Spleen (tissue), 11 donors: Measurements from ENCODE around the gene SLC22A23. TPM values are rescaled to one million over a fixed set of nuclear protein-coding genes. Genes with fewer than 3 reads are reported as not detected.

Source experiments
- DNase-seq: peaks from one replicate; pipeline ENCODE4 v3.0.0-alpha.2; 2020
- H3K27ac ChIP-seq, 8 donors: fragments of 200-600 bp; sonication (generic) in 7 of 8; 1 replicate in 4 of 8; 2 replicates in 4 of 8; pipeline versions ENCODE4 v1.5.0 to v1.8.0; 2016 to 2021; ENCODE audit warnings: inconsistent platforms in 4 of 8, mild to moderate bottlenecking in 4 of 8, moderate library complexity in 1 of 8
- H3K27me3 ChIP-seq, 7 donors: fragments of 200-600 bp; sonication (generic) in 6 of 7; replicated peaks in 1 of 7; 1 replicate in 4 of 7; 2 replicates in 3 of 7; pipeline versions ENCODE4 v1.5.0 to v1.8.0; 2016 to 2021; ENCODE audit warnings: inconsistent platforms in 3 of 7, mild to moderate bottlenecking in 1 of 7
- H3K36me3 ChIP-seq, 6 donors: fragments of 200-600 bp; sonication (generic) in 5 of 6; 1 replicate in 4 of 6; 2 replicates in 2 of 6; pipeline versions ENCODE4 v1.5.0 to v1.8.0; 2016 to 2021; ENCODE audit warnings: inconsistent platforms in 2 of 6
- H3K4me1 ChIP-seq, 6 donors: fragments of 200-600 bp; sonication (generic) in 5 of 6; 1 replicate in 3 of 6; 2 replicates in 3 of 6; pipeline versions ENCODE4 v1.5.0 to v1.8.0; 2016 to 2021; ENCODE audit warnings: inconsistent platforms in 3 of 6
- H3K4me3 ChIP-seq, 8 donors: fragments of 200-600 bp; sonication (generic) in 7 of 8; 1 replicate in 4 of 8; 2 replicates in 4 of 8; pipeline versions ENCODE4 v1.5.0 to v1.8.0; 2016 to 2021; ENCODE audit warnings: inconsistent platforms in 4 of 8, mild to moderate bottlenecking in 4 of 8, moderate library complexity in 2 of 8
- H3K9me3 ChIP-seq, 8 donors: fragments of 200-600 bp; sonication (generic) in 7 of 8; 1 replicate in 4 of 8; 2 replicates in 4 of 8; pipeline versions ENCODE4 v1.5.0 to v1.8.0; 2016 to 2021; ENCODE audit warnings: inconsistent platforms in 4 of 8
- CTCF ChIP-seq, 11 experiments: fragments of 200-600 bp in 7 of 11; fragments of 450-650 bp in 4 of 11; sonication (generic) in 4 of 11; IDR thresholded peaks in 8 of 11; conservative IDR thresholded peaks in 3 of 11; 1 replicate in 7 of 11; 2 replicates in 4 of 11; pipeline versions ENCODE4 v1.4.0 to v1.8.0; 2016 to 2021; ENCODE audit warnings: antibody characterized with exemption in 11 of 11, inconsistent platforms in 4 of 11, mild to moderate bottlenecking in 1 of 11
- POLR2A ChIP-seq, 3 donors: fragments of 450-650 bp; IDR thresholded peaks; one replicate each; pipeline ENCODE4 v1.5.1; 2017; ENCODE audit warnings: antibody characterized with exemption in 3 of 3, mild to moderate bottlenecking in 1 of 3
- POLR2AphosphoS5 ChIP-seq, 3 donors: sonication (generic); formaldehyde crosslinking; IDR thresholded peaks; one replicate each; pipeline ENCODE4 v1.5.1; 2017; ENCODE audit warnings: antibody characterized with exemption in 3 of 3
- WGBS, 5 donors: extraction: QIAGEN DNeasy Blood & Tissue Kit in 3 of 5; methylation state at CpG; one replicate each; pipeline versions ENCODE4 v1.1.5 to v1.1.7; 2013 to 2018; 5-methylcytosine and 5-hydroxymethylcytosine counted together
- intact Hi-C: fragments of 100-400 bp; cut with DNase I; formaldehyde crosslinking; loops from one replicate; pipeline ENCODE4 v1.15.0; 2023; ENCODE audit warnings: low total_unique reads
- polyA plus RNA-seq, 3 donors: library from polyadenylated mRNA; stranded (reverse); fragments of 200-250 nt; gene quantifications; one replicate each; pipeline ENCODE4 v1.2.1, GENCODE V29; 2013
- total RNA-seq, 7 donors: library from RNA; depleted of rRNA in 3 of 7; stranded (reverse); fragments of >200 nt in 3 of 7; fragmentation: NEBNext Ultra II Directional in 4 of 7; extraction: Animal tissue kit (Norgen Biotek cat#: 25700) in 4 of 7; gene quantifications; one replicate each; pipeline versions ENCODE4 v1.1.0 to v1.2.1, GENCODE V29; 2016 to 2021
- donor health status: healthy with polysubstance abuse.
- donor health status: DM: no; HTN: no; CAD: no; lungs with moderate emphysema.
- donor health status: DM: no; HTN: no; CAD: no.
- donor health status: Bipolar disorder and iron deficiency.
- donor health status: healthy.
- donor health status: DM: no; HTN: no; CAD: no.
- donor health status: DM: yes; HTN: yes; CAD: no.

Gene SLC22A23
- total and polyA plus RNA-seq, 10 donors: 1.9 to 22.6 (median 18.3) TPM

GRCh38 chr6:3368685-3369084, 88.2 kb downstream of the SLC22A23 start:
- H3K4me3 ChIP-seq: no peak overlapping the region
- H3K4me1 ChIP-seq: peaks cover 0 to 8% (median 2%) of the 10 kb centered on the region in 6 donors
- H3K27ac ChIP-seq: peak overlapping the region in 3 of 8 donors; percentile 23 to 63 (median 59)
- WGBS, 5 donors: 29 to 45% (median 42%) methylated on average over 4 of the region's 4 CpGs
- intact Hi-C loops: no loop called here
- DNase-seq: no peak
- no peaks in the 10 kb centered on the region for H3K9me3 ChIP-seq
- no peak for TF ChIP-seq POLR2A (IDR thresholded peaks at IDR 0.05)
- TF ChIP-seq POLR2AphosphoS5 (IDR thresholded peaks at IDR 0.05): no peak
- TF ChIP-seq CTCF (IDR thresholded peaks at IDR 0.05 in 8 of 11, conservative IDR thresholded peaks at IDR 0.05 in 3 of 11): no peak
- no peaks in the 10 kb centered on the region for H3K27me3 ChIP-seq
- no peaks in the 10 kb centered on the region for H3K36me3 ChIP-seq

- no peak for TF ChIP-seq POLR2AphosphoS5 (IDR thresholded peaks at IDR 0.05)
- no peak for TF ChIP-seq POLR2A (IDR thresholded peaks at IDR 0.05)
- no peak for TF ChIP-seq CTCF (IDR thresholded peaks at IDR 0.05 in 8 of 11, conservative IDR thresholded peaks at IDR 0.05 in 3 of 11)
- no peak for DNase-seq
- intact Hi-C loops: no loop called here
- Histone ChIP-seq H3K9me3 (no peaks in the 10 kb centered on the region), H3K27me3 (no peaks in the 10 kb centered on the region), H3K36me3 (no peaks in the 10 kb centered on the region), H3K4me3 (no peak overlapping the region), H3K27ac (peak overlapping the region in 4 of 8 donors; percentile 23 to 66 (median 44)), H3K4me1 (no peaks in the 10 kb centered on the region)
- whole genome bisulfite sequencing, 5 donors: 37 to 54% (median 39%) methylated on average over 5 of the region's 5 CpGs
Observed at GRCh38 chr6:3367630-3368029, 89.2 kb downstream of the SLC22A23 start.

- Histone ChIP-seq H3K27me3 (no peaks in the 10 kb centered on the region), H3K27ac (peak overlapping the region in 3 of 8 donors; percentile 19 to 66 (median 47)), H3K9me3 (no peaks in the 10 kb centered on the region), H3K4me3 (no peak overlapping the region), H3K4me1 (no peaks in the 10 kb centered on the region), H3K36me3 (no peaks in the 10 kb centered on the region)
- intact Hi-C loops: no loop called here
- DNase-seq: no peak
- no peak for TF ChIP-seq POLR2A (IDR thresholded peaks at IDR 0.05)
- no peak for TF ChIP-seq POLR2AphosphoS5 (IDR thresholded peaks at IDR 0.05)
- no peak for TF ChIP-seq CTCF (IDR thresholded peaks at IDR 0.05 in 8 of 11, conservative IDR thresholded peaks at IDR 0.05 in 3 of 11)
- 77 to 82% (median 80%) methylated on average over 5 of the region's 5 CpGs for WGBS, 5 donors
Observed at GRCh38 chr6:3366596-3367413, 90.0 kb downstream of the SLC22A23 start.

- 72 to 92% (median 81%) methylated on average over 7 of the region's 7 CpGs for WGBS, 5 donors
- intact Hi-C loops: no loop called here
Observed at GRCh38 chr6:3364391-3364790, 92.5 kb downstream of the SLC22A23 start.

More at GRCh38 chr6:3364391-3364790, 92.5 kb downstream of the SLC22A23 start:
- H3K27ac ChIP-seq: no peak overlapping the region
- no peaks in the 10 kb centered on the region for H3K36me3 ChIP-seq
- no peaks in the 10 kb centered on the region for H3K4me1 ChIP-seq
- DNase-seq: no peak
- TF ChIP-seq CTCF (IDR thresholded peaks at IDR 0.05 in 8 of 11, conservative IDR thresholded peaks at IDR 0.05 in 3 of 11) (no peak), POLR2A (IDR thresholded peaks at IDR 0.05) (no peak), POLR2AphosphoS5 (IDR thresholded peaks at IDR 0.05) (no peak)
- H3K9me3 ChIP-seq: no peaks in the 10 kb centered on the region
- H3K4me3 ChIP-seq: no peak overlapping the region
- no peaks in the 10 kb centered on the region for H3K27me3 ChIP-seq
